ENCODE results near the gene PANK3.
"Not testable (repeated sequence)": the region's sequence is repeated elsewhere in the genome, so short reads cannot be mapped to it uniquely, and the experiment has no call there.

Gene PANK3

DNA sequence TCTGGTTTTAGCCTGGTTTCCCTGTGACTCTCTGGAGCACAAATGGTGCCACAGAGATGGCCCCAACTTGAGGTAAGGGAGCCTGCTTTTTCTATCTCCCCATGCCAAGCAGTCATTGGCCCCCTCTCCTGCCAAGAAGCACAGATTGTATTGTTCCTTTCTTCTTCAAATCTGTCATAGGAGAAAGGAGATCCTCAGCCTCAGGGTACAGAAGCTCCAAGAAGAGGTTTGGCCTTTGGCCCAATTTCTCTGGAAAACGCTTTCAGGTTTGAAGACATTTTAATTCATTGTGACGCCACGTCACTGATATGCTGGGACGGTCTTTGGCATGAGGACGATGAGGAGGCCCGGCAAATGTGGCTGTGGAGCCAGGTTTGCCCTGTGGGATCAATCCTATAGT lies 29.2 kb upstream of the PANK3 start:
- H3K27me3 ChIP-seq (ENCODE audit: control insufficient read depth, insufficient read depth, low read length): peaks cover 4% of the 10 kb centered on the region

DNA sequence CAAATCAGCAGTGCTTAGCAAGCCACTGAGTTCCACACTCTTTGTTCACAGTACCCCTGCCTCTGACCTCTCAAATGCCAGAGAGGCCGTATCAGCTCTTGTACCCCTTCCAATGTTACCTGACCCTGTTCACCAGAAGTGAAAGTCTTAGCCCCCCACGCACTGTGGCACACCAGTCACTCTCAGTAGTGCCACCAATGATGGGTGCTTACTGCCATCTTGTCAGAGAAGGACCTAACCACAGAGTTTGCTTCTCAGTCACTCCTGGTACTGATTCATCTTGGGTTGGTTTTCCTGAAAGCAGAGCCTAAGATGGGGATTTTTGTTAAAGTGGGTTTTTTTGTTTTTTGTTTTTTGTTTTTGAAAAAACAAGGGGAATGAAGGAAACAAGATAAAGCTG lies 28.8 kb upstream of the PANK3 start:
- no peaks in the 10 kb centered on the region for H3K4me1 ChIP-seq (ENCODE audit: control insufficient read depth, insufficient read depth, low read length)
- no peak overlapping the region for H3K4me3 ChIP-seq (ENCODE audit: low read length)
- H3K9ac ChIP-seq (ENCODE audit: low read depth, low read length): no peak overlapping the region
- H3K4me2 ChIP-seq (ENCODE audit: low read length): no peak overlapping the region
- H3K36me3 ChIP-seq (ENCODE audit: insufficient read depth, low read length): no peaks in the 10 kb centered on the region
- H3K27me3 ChIP-seq (ENCODE audit: control insufficient read depth, insufficient read depth, low read length): peaks cover 4% of the 10 kb centered on the region
- no peaks in the 10 kb centered on the region for H3K9me3 ChIP-seq (replicated peaks; ENCODE audit: low read length)

More for the DNA sequence above, 29.2 kb upstream of the PANK3 start:
- Histone ChIP-seq H3K9ac (ENCODE audit: low read depth, low read length) (no peak overlapping the region), H3K4me1 (ENCODE audit: control insufficient read depth, insufficient read depth, low read length) (no peaks in the 10 kb centered on the region), H3K36me3 (ENCODE audit: insufficient read depth, low read length) (no peaks in the 10 kb centered on the region), H3K9me3 (replicated peaks; ENCODE audit: low read length) (no peaks in the 10 kb centered on the region), H3K4me2 (ENCODE audit: low read length) (no peak overlapping the region), H3K4me3 (ENCODE audit: low read length) (no peak overlapping the region)

DNA sequence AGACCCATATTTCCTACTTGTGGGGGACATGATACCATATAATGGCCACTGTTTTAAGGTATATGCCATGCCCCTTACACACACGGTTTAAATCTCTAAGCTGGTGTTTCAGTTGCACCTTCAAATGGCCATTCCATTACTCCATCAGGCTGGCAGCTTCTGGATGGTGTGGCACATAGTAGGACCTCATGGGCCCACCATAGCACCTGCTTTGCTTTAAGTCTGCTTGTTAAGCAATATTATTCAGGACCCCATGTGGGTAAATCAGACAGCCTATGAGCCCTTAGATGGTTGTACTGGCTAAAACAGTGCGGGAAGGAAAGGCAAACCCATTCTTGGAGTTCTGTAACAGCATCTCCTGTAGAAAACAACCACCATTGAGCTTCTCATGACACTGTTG lies 27.4 kb upstream of the PANK3 start:
- Histone ChIP-seq H3K4me1 (ENCODE audit: control insufficient read depth, insufficient read depth, low read length) (no peaks in the 10 kb centered on the region), H3K9me3 (replicated peaks; ENCODE audit: low read length) (no peaks in the 10 kb centered on the region), H3K4me2 (ENCODE audit: low read length) (no peak overlapping the region), H3K36me3 (ENCODE audit: insufficient read depth, low read length) (no peaks in the 10 kb centered on the region), H3K27me3 (ENCODE audit: control insufficient read depth, insufficient read depth, low read length) (peaks cover 4% of the 10 kb centered on the region), H3K9ac (ENCODE audit: low read depth, low read length) (no peak overlapping the region), H3K4me3 (ENCODE audit: low read length) (no peak overlapping the region)

DNA sequence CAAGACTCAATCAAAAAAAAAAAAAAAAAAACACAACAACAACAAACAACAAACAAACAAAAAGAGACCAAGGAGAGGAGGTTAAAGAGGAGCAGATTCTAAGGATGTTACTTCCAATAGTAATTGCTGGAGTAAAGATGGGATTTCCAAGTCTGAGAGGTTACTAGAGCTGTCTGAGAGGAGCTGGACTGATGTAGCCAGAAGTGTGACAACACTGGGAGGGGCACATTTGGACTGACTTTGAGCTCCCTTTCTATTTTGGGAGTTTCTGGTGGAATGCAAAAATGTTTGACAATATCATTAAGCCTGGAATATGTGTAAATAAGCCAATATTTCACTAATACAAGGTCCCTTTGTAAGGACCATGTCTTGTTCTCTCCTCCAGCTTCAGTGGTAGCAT lies 25.3 kb upstream of the PANK3 start:
- Histone ChIP-seq H3K9ac (ENCODE audit: low read depth, low read length) (no peak overlapping the region), H3K36me3 (ENCODE audit: insufficient read depth, low read length) (no peaks in the 10 kb centered on the region), H3K4me2 (ENCODE audit: low read length) (no peak overlapping the region), H3K4me1 (ENCODE audit: control insufficient read depth, insufficient read depth, low read length) (no peaks in the 10 kb centered on the region), H3K4me3 (ENCODE audit: low read length) (no peak overlapping the region), H3K27me3 (ENCODE audit: control insufficient read depth, insufficient read depth, low read length) (no peaks in the 10 kb centered on the region), H3K9me3 (replicated peaks; ENCODE audit: low read length) (no peaks in the 10 kb centered on the region)

DNA sequence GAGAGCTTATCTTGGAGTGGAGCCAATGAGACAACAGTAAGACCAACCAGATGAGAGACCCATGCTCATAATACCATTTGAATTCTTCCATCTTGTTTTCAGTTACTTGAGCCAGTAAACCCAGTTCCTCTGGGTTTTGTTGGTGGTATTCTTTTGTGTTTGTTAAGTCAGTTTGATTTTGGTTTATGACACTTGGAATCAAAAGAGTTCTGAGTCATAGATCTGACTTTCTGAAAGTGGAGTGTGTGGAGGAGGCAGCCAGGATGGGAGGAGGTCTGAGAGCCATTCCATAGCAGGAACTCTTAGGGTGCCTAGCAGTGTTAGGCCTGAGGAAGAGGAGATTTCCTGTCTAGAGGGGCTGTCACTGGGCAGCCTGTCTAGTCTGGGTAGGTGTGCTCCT lies 24.6 kb upstream of the PANK3 start:
- Histone ChIP-seq H3K9me3 (replicated peaks; ENCODE audit: low read length) (no peaks in the 10 kb centered on the region), H3K4me2 (ENCODE audit: low read length) (no peak overlapping the region), H3K9ac (ENCODE audit: low read depth, low read length) (no peak overlapping the region), H3K4me3 (ENCODE audit: low read length) (no peak overlapping the region), H3K36me3 (ENCODE audit: insufficient read depth, low read length) (no peaks in the 10 kb centered on the region), H3K27me3 (ENCODE audit: control insufficient read depth, insufficient read depth, low read length) (no peaks in the 10 kb centered on the region), H3K4me1 (ENCODE audit: control insufficient read depth, insufficient read depth, low read length) (no peaks in the 10 kb centered on the region)

DNA sequence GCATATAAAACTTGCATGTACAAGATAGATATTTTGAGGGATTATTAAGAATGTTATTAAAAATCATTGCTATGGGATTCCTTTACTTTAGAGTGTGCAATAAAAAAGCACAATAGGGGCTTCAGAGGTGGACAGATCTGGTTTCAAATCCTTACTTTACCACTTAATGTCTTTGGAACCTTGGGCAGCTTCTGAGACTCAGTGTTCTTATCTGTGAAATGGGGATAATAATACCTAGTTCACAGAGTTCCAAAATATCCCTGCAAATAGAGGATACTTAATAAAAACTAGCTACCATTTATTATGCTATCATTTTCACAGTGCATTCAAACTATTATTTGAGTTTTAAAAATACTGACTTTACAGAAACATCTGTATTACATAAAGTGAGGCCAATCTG lies 23.3 kb upstream of the PANK3 start:
- Histone ChIP-seq H3K36me3 (ENCODE audit: insufficient read depth, low read length) (no peaks in the 10 kb centered on the region), H3K27me3 (ENCODE audit: control insufficient read depth, insufficient read depth, low read length) (no peaks in the 10 kb centered on the region), H3K9me3 (replicated peaks; ENCODE audit: low read length) (no peaks in the 10 kb centered on the region), H3K4me2 (ENCODE audit: low read length) (no peak overlapping the region), H3K9ac (ENCODE audit: low read depth, low read length) (no peak overlapping the region), H3K4me1 (ENCODE audit: control insufficient read depth, insufficient read depth, low read length) (no peaks in the 10 kb centered on the region), H3K4me3 (ENCODE audit: low read length) (no peak overlapping the region)

DNA sequence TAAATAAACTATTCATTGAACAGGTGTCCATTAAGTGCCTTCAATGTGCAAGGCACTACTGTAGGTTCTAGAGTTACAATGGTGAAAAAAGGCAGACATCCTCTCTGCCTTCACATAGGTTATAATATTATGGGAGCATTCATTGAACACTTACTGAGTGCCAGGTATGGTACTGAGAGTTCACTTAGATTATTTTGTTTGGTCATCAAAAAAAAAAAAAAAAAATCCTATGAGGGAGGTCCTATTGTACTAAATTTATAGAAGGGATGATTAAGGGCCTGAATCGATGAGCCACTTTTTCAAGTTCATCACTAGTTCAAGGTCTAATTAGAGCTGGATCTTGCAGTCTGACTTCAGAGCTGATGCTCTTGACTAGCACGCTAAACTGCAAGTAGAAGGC lies 22.8 kb upstream of the PANK3 start:
- Histone ChIP-seq H3K9ac (ENCODE audit: low read depth, low read length) (no peak overlapping the region), H3K9me3 (replicated peaks; ENCODE audit: low read length) (no peaks in the 10 kb centered on the region), H3K4me2 (ENCODE audit: low read length) (no peak overlapping the region), H3K36me3 (ENCODE audit: insufficient read depth, low read length) (no peaks in the 10 kb centered on the region), H3K27me3 (ENCODE audit: control insufficient read depth, insufficient read depth, low read length) (no peaks in the 10 kb centered on the region), H3K4me1 (ENCODE audit: control insufficient read depth, insufficient read depth, low read length) (no peaks in the 10 kb centered on the region), H3K4me3 (ENCODE audit: low read length) (no peak overlapping the region)

DNA sequence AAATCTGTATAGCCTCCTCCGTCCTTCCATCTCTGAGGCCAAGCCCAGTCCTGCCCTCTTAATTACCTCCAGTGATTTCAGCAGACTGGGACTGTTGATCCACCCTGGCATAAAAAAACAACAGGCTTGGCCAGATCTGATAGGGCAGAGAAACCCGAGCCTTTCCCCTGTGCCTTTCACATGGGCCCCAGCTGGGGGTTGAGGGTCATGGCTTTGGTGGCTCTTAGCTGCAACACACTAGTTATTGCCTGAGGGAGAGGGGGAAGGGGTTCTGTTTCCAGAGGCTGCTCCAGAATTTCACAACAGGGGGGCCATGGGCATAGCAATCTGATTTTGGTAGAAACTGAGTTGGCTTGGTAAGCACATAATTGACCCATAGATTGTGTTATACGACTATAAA lies 21.2 kb upstream of the PANK3 start:
- Histone ChIP-seq H3K9me3 (replicated peaks; ENCODE audit: low read length) (no peaks in the 10 kb centered on the region), H3K4me2 (ENCODE audit: low read length) (no peak overlapping the region), H3K27me3 (ENCODE audit: control insufficient read depth, insufficient read depth, low read length) (no peaks in the 10 kb centered on the region), H3K4me3 (ENCODE audit: low read length) (no peak overlapping the region), H3K36me3 (ENCODE audit: insufficient read depth, low read length) (no peaks in the 10 kb centered on the region), H3K4me1 (ENCODE audit: control insufficient read depth, insufficient read depth, low read length) (no peaks in the 10 kb centered on the region), H3K9ac (ENCODE audit: low read depth, low read length) (no peak overlapping the region)

DNA sequence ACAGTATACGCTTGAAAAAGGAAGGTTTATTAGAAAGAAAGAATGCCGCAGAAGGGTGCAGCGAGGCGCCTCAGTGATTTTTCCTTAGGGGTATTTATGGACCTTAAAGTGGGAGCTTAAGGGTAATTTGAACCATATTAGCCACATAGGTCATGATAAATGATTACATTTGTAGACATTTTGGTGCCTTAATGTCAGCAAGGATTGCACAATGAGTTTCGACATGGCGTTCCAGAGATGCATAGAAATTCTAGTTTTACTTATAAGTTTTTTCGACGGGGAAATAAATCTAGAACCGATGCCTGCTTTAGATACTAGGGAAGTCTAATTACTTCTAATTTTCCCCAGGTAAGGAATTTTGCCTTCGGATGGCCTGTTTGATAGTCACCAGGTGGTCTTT lies 20.7 kb upstream of the PANK3 start:
- no peaks in the 10 kb centered on the region for H3K9me3 ChIP-seq (replicated peaks; ENCODE audit: low read length)
- H3K4me3 ChIP-seq (ENCODE audit: low read length): no peak overlapping the region
- no peaks in the 10 kb centered on the region for H3K4me1 ChIP-seq (ENCODE audit: control insufficient read depth, insufficient read depth, low read length)
- H3K27me3 ChIP-seq (ENCODE audit: control insufficient read depth, insufficient read depth, low read length): no peaks in the 10 kb centered on the region
- H3K36me3 ChIP-seq (ENCODE audit: insufficient read depth, low read length): no peaks in the 10 kb centered on the region
- no peak overlapping the region for H3K4me2 ChIP-seq (ENCODE audit: low read length)
- no peak overlapping the region for H3K9ac ChIP-seq (ENCODE audit: low read depth, low read length)

DNA sequence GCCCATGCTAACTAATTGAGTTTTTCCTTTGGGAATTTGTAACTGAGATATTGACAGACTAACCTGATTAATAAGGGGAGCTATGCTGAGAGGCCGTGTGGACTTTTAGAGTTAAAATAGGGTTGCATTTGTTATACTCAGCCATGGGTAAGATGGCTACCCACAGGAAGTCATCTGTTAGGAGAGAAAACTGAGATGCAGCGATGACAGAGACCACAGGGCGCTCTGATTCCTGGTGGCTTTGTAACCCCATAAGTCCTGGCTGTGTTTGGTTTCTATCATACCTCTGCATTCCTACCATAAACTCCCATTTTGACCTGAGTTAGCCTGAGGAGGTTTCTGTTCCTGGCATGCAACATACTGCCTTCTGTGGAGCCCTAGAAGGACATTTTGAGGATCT lies 19.5 kb upstream of the PANK3 start:
- no peak overlapping the region for H3K4me3 ChIP-seq (ENCODE audit: low read length)
- no peak overlapping the region for H3K9ac ChIP-seq (ENCODE audit: low read depth, low read length)
- H3K9me3 ChIP-seq (replicated peaks; ENCODE audit: low read length): no peaks in the 10 kb centered on the region
- no peaks in the 10 kb centered on the region for H3K27me3 ChIP-seq (ENCODE audit: control insufficient read depth, insufficient read depth, low read length)
- no peak overlapping the region for H3K4me2 ChIP-seq (ENCODE audit: low read length)
- H3K4me1 ChIP-seq (ENCODE audit: control insufficient read depth, insufficient read depth, low read length): no peaks in the 10 kb centered on the region
- no peaks in the 10 kb centered on the region for H3K36me3 ChIP-seq (ENCODE audit: insufficient read depth, low read length)

DNA sequence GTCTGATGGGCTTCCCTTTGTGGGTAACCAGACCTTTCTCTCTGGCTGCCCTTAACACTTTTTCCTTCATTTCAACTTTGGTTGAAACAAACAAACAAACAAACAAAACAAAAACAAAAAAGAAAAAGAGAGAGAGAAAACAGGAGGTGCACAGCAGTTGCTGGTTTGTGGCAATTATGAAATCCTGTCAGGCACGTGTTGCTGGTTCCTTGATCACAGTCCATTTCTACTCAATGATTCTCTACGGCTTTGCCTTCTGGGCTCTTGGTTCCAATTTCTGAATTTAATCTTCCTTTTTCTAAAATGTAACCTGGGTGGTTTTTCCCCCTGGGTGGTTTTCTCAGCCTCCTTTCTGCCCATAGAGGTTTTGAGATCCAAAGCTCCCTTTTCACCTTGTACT lies 17.8 kb upstream of the PANK3 start:
- no peaks in the 10 kb centered on the region for H3K27me3 ChIP-seq (ENCODE audit: control insufficient read depth, insufficient read depth, low read length)
- no peak overlapping the region for H3K4me3 ChIP-seq (ENCODE audit: low read length)
- H3K36me3 ChIP-seq (ENCODE audit: insufficient read depth, low read length): no peaks in the 10 kb centered on the region
- H3K4me1 ChIP-seq (ENCODE audit: control insufficient read depth, insufficient read depth, low read length): no peaks in the 10 kb centered on the region
- no peaks in the 10 kb centered on the region for H3K9me3 ChIP-seq (replicated peaks; ENCODE audit: low read length)
- no peak overlapping the region for H3K4me2 ChIP-seq (ENCODE audit: low read length)
- H3K9ac ChIP-seq (ENCODE audit: low read depth, low read length): no peak overlapping the region

DNA sequence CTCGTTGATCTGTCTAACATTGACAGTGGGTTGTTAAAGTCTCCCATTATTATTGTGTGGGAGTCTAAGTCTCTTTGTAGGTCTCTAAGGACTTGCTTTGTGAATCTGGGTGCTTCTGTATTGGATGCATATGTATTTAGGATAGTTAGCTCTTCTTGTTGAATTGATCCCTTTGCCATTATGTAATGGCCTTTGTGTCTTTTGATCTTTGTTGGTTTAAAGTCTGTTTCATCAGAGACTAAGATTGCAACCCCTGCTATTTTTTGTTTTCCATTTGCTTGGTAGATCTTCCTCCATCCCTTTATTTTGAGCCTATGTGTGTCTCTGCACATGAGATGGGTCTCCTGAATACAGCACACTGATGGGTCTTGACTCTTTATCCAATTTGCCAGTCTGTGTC lies 17.0 kb upstream of the PANK3 start:
- not testable (repeated sequence) for H3K4me3 ChIP-seq (ENCODE audit: low read length); H3K9ac ChIP-seq (ENCODE audit: low read depth, low read length)

DNA sequence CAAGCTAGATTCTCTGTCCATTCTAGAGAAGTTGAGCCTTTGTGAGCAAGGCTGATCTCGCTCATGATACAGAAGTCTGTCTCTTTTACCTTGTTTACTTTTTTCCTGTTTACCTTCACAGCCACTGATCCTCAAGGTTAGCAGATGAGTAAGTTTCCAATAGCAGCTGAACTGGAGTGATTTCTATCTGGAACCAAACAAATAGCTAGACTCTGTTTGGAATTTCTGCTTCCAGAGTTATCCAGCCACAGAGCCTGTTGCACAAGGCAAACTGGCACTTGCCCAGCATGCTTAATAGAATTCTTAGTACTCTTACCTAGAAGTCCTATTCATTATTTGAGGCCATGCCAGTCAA lies 12.8 kb upstream of the PANK3 start:
- Histone ChIP-seq H3K9ac (ENCODE audit: low read depth, low read length) (no peak overlapping the region), H3K4me1 (ENCODE audit: control insufficient read depth, insufficient read depth, low read length) (no peaks in the 10 kb centered on the region)

More for the DNA sequence above, 17.0 kb upstream of the PANK3 start:
- H3K36me3 ChIP-seq (ENCODE audit: insufficient read depth, low read length); H3K27me3 ChIP-seq (ENCODE audit: control insufficient read depth, insufficient read depth, low read length); H3K4me2 ChIP-seq (ENCODE audit: low read length); H3K9me3 ChIP-seq (replicated peaks; ENCODE audit: low read length); H3K4me1 ChIP-seq (ENCODE audit: control insufficient read depth, insufficient read depth, low read length): not testable (repeated sequence)

More for the DNA sequence above, 12.8 kb upstream of the PANK3 start:
- no peak overlapping the region for H3K4me2 ChIP-seq (ENCODE audit: low read length)
- H3K36me3 ChIP-seq (ENCODE audit: insufficient read depth, low read length): no peaks in the 10 kb centered on the region
- no peak overlapping the region for H3K4me3 ChIP-seq (ENCODE audit: low read length)
- peaks cover 8% of the 10 kb centered on the region for H3K27me3 ChIP-seq (ENCODE audit: control insufficient read depth, insufficient read depth, low read length)
- H3K9me3 ChIP-seq (replicated peaks; ENCODE audit: low read length): no peaks in the 10 kb centered on the region

Measured in skeletal muscle satellite cell (primary cell).